Measurements from ENCODE around the gene EXOC4. TPM values are rescaled to one million over a fixed set of nuclear protein-coding genes. Genes with fewer than 3 reads are reported as not detected.

EXOC4 gene
- total RNA-seq, 2 experiments from 2014 or later: 58.0 to 59.9 TPM

DNA sequence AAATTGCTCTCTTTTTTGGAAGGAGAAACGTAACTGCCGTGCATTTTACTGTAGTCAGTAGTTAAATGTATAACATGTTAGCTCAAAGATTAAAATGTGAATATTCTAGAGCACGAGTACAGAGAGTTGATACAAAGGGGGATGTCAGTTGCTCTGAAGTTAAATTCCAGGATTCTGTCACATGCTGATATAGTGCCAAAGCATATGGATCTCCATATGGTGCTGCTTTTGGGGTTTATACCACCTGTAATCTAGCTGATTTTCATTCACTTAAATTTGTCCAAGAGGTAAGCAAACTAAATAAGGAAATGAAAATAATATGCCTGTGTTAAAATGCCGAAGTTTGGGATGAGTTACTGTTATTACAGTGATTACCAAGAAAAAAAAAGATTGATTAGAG lies 298.6 kb downstream of the EXOC4 start:
- TF ChIP-seq, protein P1, sequence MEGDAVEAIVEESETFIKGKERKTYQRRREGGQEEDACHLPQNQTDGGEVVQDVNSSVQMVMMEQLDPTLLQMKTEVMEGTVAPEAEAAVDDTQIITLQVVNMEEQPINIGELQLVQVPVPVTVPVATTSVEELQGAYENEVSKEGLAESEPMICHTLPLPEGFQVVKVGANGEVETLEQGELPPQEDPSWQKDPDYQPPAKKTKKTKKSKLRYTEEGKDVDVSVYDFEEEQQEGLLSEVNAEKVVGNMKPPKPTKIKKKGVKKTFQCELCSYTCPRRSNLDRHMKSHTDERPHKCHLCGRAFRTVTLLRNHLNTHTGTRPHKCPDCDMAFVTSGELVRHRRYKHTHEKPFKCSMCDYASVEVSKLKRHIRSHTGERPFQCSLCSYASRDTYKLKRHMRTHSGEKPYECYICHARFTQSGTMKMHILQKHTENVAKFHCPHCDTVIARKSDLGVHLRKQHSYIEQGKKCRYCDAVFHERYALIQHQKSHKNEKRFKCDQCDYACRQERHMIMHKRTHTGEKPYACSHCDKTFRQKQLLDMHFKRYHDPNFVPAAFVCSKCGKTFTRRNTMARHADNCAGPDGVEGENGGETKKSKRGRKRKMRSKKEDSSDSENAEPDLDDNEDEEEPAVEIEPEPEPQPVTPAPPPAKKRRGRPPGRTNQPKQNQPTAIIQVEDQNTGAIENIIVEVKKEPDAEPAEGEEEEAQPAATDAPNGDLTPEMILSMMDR (IDR thresholded peaks at IDR 0.05): no peak
- Mint-ChIP-seq H3K9me3 (no peaks in the 10 kb centered on the region), H3K36me3 (ENCODE audit: low read depth) (no peaks in the 10 kb centered on the region), H3K27ac (no peak overlapping the region), H3K27me3 (no peaks in the 10 kb centered on the region), H3K4me3 (no peak overlapping the region), H3K4me1 (ENCODE audit: low read depth) (no peaks in the 10 kb centered on the region)
- no peaks in the 10 kb centered on the region for H3K4me1 ChIP-seq (ENCODE audit: insufficient read depth, low read length)
- ChIA-PET CTCF (interaction anchor here (1.5 kb wide), 1 partner anchor 9 kb away, joined by 4 read pairs; no protein-coding TSS in a partner anchor), POLR2A (no interaction called here)
- no peaks in the 10 kb centered on the region for H3K9me3 ChIP-seq (ENCODE audit: control insufficient read depth in 1 of 2, insufficient read depth in 1 of 2, low read length in 2 of 2)
- DNase-seq (no peak), ATAC-seq (ENCODE audit: poor library complexity) (no peak)
- H3K4me3 ChIP-seq (ENCODE audit: low read length): no peak overlapping the region
- H3K36me3 ChIP-seq (ENCODE audit: insufficient read depth, low read length): no peaks in the 10 kb centered on the region
- H3K27ac ChIP-seq (ENCODE audit: low read depth in 1 of 2, low read length in 2 of 2): no peak overlapping the region
- intact Hi-C loops (cut with DNase I, micrococcal nuclease): no loop called here
- H3K27me3 ChIP-seq (ENCODE audit: control insufficient read depth in 1 of 2, insufficient read depth in 2 of 2, low read length in 2 of 2): no peaks in the 10 kb centered on the region

DNA sequence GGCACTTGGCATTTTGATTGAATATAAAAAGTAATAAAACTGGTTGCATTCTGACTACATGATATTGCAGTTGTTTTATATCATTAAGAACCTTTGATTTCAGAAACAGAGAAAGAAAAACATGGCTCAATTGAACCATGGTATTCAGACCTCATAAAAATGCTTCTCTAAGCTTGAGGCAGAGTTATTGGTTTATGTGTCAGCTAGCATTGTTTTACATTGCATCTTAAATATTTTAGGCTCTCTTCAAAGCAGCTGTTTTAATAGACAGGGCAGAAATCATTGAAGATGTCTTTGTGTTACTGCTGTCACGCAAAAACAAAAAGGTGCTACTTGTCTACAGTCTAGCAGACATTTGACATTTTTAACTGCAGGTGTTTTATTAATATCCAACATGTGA lies 299.2 kb downstream of the EXOC4 start:
- DNase-seq (no peak), ATAC-seq (ENCODE audit: poor library complexity) (no peak)
- H3K27ac Mint-ChIP-seq: no peak overlapping the region
- no peaks in the 10 kb centered on the region for H3K9me3 ChIP-seq (ENCODE audit: control insufficient read depth in 1 of 2, insufficient read depth in 1 of 2, low read length in 2 of 2)
- H3K4me3 Mint-ChIP-seq: no peak overlapping the region
- ChIA-PET CTCF (no interaction called here), POLR2A (no interaction called here)
- H3K27me3 ChIP-seq (ENCODE audit: control insufficient read depth in 1 of 2, insufficient read depth in 2 of 2, low read length in 2 of 2): no peaks in the 10 kb centered on the region
- no peak overlapping the region for H3K27ac ChIP-seq (ENCODE audit: low read depth in 1 of 2, low read length in 2 of 2)
- H3K36me3 Mint-ChIP-seq (ENCODE audit: low read depth): no peaks in the 10 kb centered on the region
- no peak overlapping the region for H3K4me3 ChIP-seq (ENCODE audit: low read length)
- H3K36me3 ChIP-seq (ENCODE audit: insufficient read depth, low read length): no peaks in the 10 kb centered on the region
- H3K27me3 Mint-ChIP-seq: no peaks in the 10 kb centered on the region
- no peaks in the 10 kb centered on the region for H3K4me1 Mint-ChIP-seq (ENCODE audit: low read depth)
- TF ChIP-seq, protein P1 (IDR thresholded peaks at IDR 0.05): no peak
- intact Hi-C loops (cut with DNase I, micrococcal nuclease): no loop called here
- no peaks in the 10 kb centered on the region for H3K9me3 Mint-ChIP-seq
- H3K4me1 ChIP-seq (ENCODE audit: insufficient read depth, low read length): no peaks in the 10 kb centered on the region

DNA sequence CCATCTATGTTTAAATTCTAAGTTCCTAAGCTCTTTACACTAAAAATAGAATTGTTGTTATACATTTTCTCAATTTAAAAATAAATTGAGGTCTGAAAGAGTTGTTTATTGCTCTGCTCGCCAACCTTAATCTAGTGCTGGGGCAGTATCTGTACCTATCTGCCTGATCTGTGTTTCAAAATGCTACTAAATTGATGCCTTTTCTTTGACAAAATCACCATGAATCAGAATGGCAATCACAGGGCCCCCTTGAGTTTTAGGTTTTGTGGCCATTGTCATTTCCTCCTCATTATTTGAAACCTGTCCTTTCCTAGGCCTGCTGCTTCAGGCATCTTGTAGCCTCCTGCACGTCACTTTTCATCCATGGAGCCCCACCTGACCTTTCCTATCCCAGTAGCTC lies 301.5 kb downstream of the EXOC4 start:
- ChIA-PET POLR2A (no interaction called here), CTCF (no interaction called here)
- Mint-ChIP-seq H3K9me3 (no peaks in the 10 kb centered on the region), H3K4me1 (ENCODE audit: low read depth) (no peaks in the 10 kb centered on the region), H3K27ac (no peak overlapping the region), H3K4me3 (no peak overlapping the region), H3K27me3 (no peaks in the 10 kb centered on the region), H3K36me3 (ENCODE audit: low read depth) (peaks cover 3% of the 10 kb centered on the region)
- ATAC-seq (ENCODE audit: poor library complexity) (no peak), DNase-seq (no peak)
- intact Hi-C loops (cut with DNase I, micrococcal nuclease): no loop called here
- H3K4me1 ChIP-seq (ENCODE audit: insufficient read depth, low read length): no peaks in the 10 kb centered on the region
- no peaks in the 10 kb centered on the region for H3K36me3 ChIP-seq (ENCODE audit: insufficient read depth, low read length)
- no peaks in the 10 kb centered on the region for H3K9me3 ChIP-seq (ENCODE audit: control insufficient read depth in 1 of 2, insufficient read depth in 1 of 2, low read length in 2 of 2)
- H3K4me3 ChIP-seq (ENCODE audit: low read length): no peak overlapping the region
- TF ChIP-seq, protein P1 (IDR thresholded peaks at IDR 0.05): no peak
- no peaks in the 10 kb centered on the region for H3K27me3 ChIP-seq (ENCODE audit: control insufficient read depth in 1 of 2, insufficient read depth in 2 of 2, low read length in 2 of 2)
- no peak overlapping the region for H3K27ac ChIP-seq (ENCODE audit: low read depth in 1 of 2, low read length in 2 of 2)
